Measurements from ENCODE around the gene CACNA2D3.

CACNA2D3 gene

GRCh38 chr3:54800478-54800877 lies 678.1 kb downstream of the CACNA2D3 start:
- DNase-seq (ENCODE audit: low read depth in 2 of 2) = no peak

GRCh38 chr3:54801977-54802376 lies 679.6 kb downstream of the CACNA2D3 start:
- DNase-seq (ENCODE audit: low read depth in 2 of 2) = no peak

GRCh38 chr3:54810401-54810800 lies 688.0 kb downstream of the CACNA2D3 start:
- no peak for DNase-seq (ENCODE audit: low read depth in 2 of 2)

GRCh38 chr3:54814224-54814623 lies 691.9 kb downstream of the CACNA2D3 start:
- DNase-seq (ENCODE audit: low read depth in 2 of 2) = no peak

- no peak for DNase-seq (ENCODE audit: low read depth in 2 of 2)
These were observed 695.3 kb downstream of the CACNA2D3 start for GRCh38 chr3:54817628-54818027.

- DNase-seq (ENCODE audit: low read depth in 2 of 2) = no peak
These were observed 696.1 kb downstream of the CACNA2D3 start for GRCh38 chr3:54818486-54818885.

- DNase-seq (ENCODE audit: low read depth in 2 of 2) = no peak
These were observed 696.6 kb downstream of the CACNA2D3 start for GRCh38 chr3:54818942-54819341.

- DNase-seq (ENCODE audit: low read depth in 2 of 2) = no peak
These were observed 697.6 kb downstream of the CACNA2D3 start for GRCh38 chr3:54819946-54820345.

GRCh38 chr3:54822206-54822605 lies 699.9 kb downstream of the CACNA2D3 start:
- no peak for DNase-seq (ENCODE audit: low read depth in 2 of 2)

- no peak for DNase-seq (ENCODE audit: low read depth in 2 of 2)
These were observed 703.9 kb downstream of the CACNA2D3 start for GRCh38 chr3:54826251-54826691.

GRCh38 chr3:54827056-54827687 lies 704.8 kb downstream of the CACNA2D3 start:
- DNase-seq (ENCODE audit: low read depth in 2 of 2) = no peak

- no peak for DNase-seq (ENCODE audit: low read depth in 2 of 2)
These were observed 705.4 kb downstream of the CACNA2D3 start for GRCh38 chr3:54827776-54828175.

GRCh38 chr3:54830658-54831057 lies 708.3 kb downstream of the CACNA2D3 start:
- DNase-seq (ENCODE audit: low read depth in 2 of 2) = no peak

GRCh38 chr3:54831112-54831511 lies 708.8 kb downstream of the CACNA2D3 start:
- no peak for DNase-seq (ENCODE audit: low read depth in 2 of 2)

- DNase-seq (ENCODE audit: low read depth in 2 of 2) = no peak
These were observed 710.5 kb downstream of the CACNA2D3 start for GRCh38 chr3:54832876-54833275.

- DNase-seq (ENCODE audit: low read depth in 2 of 2) = no peak
These were observed 713.3 kb downstream of the CACNA2D3 start for GRCh38 chr3:54835701-54836100.

- DNase-seq (ENCODE audit: low read depth in 2 of 2) = no peak
These were observed 714.5 kb downstream of the CACNA2D3 start for GRCh38 chr3:54836871-54837270.

GRCh38 chr3:54837964-54838363 lies 715.6 kb downstream of the CACNA2D3 start:
- DNase-seq (ENCODE audit: low read depth in 2 of 2) = no peak

GRCh38 chr3:54841471-54841870 lies 719.1 kb downstream of the CACNA2D3 start:
- DNase-seq (ENCODE audit: low read depth in 2 of 2) = no peak

- DNase-seq (ENCODE audit: low read depth in 2 of 2) = no peak
These were observed 721.0 kb downstream of the CACNA2D3 start for GRCh38 chr3:54843352-54843751.

GRCh38 chr3:54844211-54844610 lies 721.9 kb downstream of the CACNA2D3 start:
- DNase-seq (ENCODE audit: low read depth in 2 of 2) = no peak

GRCh38 chr3:54845011-54845410 lies 722.7 kb downstream of the CACNA2D3 start:
- DNase-seq (ENCODE audit: low read depth in 2 of 2) = no peak

GRCh38 chr3:54845551-54845950 lies 723.2 kb downstream of the CACNA2D3 start:
- DNase-seq (ENCODE audit: low read depth in 2 of 2) = no peak

- no peak for DNase-seq (ENCODE audit: low read depth in 2 of 2)
These were observed 723.8 kb downstream of the CACNA2D3 start for GRCh38 chr3:54846119-54846518.
